ENCODE results near the gene GABBR2. TPM values are rescaled to one million over a fixed set of nuclear protein-coding genes. Genes with fewer than 3 reads are reported as not detected.

GABBR2 gene
- total RNA-seq, 2 donors from 2014 or later = not detected

DNA sequence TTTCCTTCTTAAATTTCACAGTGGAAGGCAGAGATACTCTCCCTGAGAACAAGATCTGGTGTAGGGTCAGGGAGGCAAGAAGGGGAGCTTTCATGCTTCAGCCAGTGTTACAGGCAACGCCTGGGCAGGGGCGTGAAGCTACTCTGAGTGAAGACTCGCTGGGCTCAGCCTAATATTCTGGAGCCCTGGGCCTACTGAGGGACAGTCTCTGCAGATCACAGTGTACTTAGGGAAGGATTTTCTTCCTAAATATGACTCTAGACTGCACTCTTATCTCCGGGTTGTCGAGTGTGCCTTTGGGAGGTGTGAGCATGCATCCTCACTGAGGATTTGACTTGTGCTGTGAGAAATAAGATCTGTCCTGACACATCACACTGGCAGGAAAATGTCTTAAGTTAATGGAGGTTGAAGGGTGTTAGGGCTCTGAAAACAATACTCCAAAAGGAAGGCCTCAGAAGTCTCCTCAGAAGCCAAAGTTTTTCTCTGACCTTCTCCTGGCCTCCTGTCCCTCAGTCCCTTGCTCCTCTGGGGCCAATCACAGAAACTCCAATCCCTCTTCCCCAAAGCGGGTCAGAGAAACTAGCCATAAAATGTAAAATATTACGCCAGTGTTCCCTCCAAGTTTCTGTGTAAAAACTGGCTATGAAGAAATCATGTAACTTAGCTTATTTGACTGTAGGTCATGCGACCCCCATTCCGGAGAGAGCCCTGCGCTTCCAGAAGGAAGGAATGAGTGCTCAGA lies 296.5 kb downstream of the GABBR2 start:
- DNase-seq = no peak
- ATAC-seq = no peak
- intact Hi-C loops (cut with DNase I, micrococcal nuclease) = no loop called here

DNA sequence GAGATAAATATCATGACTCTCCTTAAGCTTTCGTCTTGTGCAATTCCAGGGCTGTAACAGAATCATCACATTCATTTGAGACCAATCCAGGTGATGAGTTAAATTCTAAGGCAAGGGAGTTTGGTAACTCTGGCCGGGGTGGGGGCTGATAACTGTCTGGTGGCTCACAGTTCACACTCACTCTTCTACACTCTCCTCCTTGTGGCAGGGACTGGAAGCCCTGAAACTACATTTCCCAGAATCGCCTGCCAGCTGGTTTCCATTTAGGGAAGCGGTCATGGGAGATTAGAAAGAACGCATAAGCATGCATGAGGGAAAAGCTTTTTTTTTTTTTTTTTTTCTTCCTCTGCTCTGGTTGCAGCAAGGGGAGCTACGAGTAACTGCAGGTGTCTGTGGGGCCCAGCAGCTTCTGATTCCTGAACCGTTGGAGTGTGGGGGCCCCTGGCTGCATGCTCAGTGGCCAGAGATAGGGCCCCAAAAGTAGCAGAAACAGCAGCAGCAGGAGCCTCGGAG lies 298.5 kb downstream of the GABBR2 start:
- peak in 1 of 2 donors; percentile 10 for DNase-seq
- ATAC-seq = no peak
- intact Hi-C loops (cut with DNase I, micrococcal nuclease) = no loop called here

DNA sequence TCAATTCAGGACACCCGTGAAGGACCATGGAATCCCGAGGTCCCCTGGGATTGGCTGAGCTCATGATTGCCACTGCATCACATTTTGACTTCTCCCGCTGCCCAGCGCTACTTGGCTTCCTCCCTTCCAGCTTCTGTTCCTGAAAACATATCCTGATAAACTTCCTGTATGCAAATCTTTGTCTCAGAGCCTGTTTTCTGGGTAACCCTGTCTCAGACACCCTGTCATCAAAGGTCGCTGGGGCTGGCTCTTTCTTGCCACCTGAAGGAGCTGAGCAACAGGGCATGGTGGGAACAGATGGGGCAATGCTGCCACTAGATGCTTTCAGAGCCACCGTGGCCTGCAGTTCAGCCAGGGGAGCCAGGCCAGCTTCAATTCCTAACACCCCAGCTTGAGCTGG lies 299.0 kb downstream of the GABBR2 start:
- intact Hi-C loops (cut with DNase I, micrococcal nuclease) = no loop called here
- DNase-seq (peak in 1 of 2 donors; percentile 9), ATAC-seq (no peak)

DNA sequence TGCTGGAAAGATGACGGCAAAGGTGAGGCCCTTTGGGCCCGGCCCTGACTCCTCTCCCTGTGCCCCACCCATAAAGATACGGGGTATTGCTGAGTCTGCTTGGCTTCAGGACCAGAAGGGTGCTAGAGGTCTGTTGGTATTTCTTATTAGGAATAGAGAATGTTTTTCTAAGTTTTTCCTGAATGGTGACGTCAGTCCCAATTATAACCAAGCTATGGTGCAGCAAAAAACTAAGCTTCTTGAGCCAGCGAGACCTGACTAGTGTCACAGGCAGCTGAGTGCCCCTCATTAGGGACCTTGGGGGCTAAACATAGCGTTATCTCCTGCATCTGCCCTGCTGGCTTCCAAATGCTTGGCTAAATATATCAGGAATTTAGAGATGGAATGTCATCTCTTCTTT lies 302.3 kb downstream of the GABBR2 start:
- ATAC-seq = no peak

DNA sequence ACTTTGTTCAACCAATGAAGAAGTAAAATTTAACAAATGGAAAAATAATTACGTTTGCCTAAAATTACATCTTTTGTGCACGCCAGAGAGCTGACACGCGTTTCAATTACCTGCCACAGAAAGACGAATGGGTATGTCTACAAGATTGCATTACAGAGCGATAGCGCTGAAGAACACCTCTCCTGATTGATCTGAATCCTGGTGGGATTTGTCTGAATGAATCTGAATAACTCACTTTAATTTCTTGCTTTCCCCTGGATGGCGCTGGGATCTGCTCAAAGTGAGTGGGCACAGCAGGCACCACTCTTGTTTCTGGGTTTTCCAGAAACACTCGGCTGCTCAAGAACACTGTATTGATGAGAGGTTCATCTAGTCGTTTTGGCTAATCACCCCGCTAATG lies 304.5 kb downstream of the GABBR2 start:
- ATAC-seq (no peak), DNase-seq (no peak)
- intact Hi-C loops (cut with DNase I, micrococcal nuclease) = no loop called here

More for the DNA sequence above, 302.3 kb downstream of the GABBR2 start:
- DNase-seq = no peak
- intact Hi-C loops (cut with DNase I, micrococcal nuclease) = no loop called here

DNA sequence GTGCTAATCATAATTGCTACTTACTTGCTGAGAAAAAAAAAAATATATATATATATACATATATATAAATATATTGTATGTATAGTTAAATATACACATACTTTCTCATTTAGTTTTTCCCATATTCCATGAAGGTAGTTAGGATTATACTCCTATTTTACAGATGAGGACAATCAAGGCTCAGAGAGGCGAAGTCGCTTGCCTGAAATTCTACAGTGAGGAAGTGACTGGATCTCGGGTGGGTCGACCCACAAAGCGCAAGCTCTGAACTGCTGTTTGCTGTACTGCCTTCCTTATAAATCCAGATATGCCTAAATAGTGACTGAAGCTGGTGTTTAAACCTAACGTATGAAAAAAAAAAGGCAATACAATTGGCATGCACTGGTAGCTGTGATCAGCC lies 305.0 kb downstream of the GABBR2 start:
- no peak for DNase-seq
- intact Hi-C loops (cut with DNase I, micrococcal nuclease) = no loop called here

DNA sequence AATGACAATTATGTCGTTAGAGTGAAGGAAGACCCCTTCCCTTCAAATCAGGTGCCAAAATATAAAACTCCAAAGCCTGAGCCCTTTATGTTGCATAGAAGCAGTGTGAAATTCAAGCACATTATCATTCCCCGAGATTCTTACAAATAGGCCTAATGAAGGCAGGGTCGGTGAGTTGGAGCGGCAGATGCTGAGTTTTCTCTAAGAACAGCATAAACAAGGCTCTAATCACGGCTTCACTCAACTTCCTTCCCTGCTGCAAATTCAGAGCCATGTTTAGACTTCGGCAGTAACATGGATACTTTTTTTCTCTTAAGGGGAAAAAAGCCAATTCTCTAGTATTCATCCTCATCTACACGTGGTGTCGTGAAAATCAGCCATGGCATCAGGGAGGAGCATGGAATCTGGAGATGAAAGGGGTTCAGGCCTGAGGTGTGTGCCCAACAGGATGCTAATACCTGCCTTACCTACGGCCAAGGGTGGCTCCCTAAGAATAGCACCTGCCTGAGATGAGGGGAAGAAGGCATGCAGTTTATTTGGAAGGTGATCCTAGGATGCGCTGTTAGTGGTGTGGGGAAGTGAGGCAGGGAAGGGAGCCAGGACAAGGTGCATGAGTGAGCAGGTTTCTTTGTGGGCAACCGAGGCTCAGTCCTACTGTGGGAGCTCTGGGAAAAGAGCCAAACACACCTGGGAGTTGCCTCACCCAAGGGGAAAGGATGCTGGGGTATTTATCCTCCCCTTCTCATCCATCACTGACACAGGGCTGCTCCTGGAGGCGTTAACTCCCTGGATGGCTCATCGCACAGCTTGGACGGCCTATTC lies 306.5 kb downstream of the GABBR2 start:
- no peak for ATAC-seq
- intact Hi-C loops (cut with DNase I, micrococcal nuclease) = no loop called here
- no peak for DNase-seq

More for the DNA sequence above, 305.0 kb downstream of the GABBR2 start:
- no peak for ATAC-seq

DNA sequence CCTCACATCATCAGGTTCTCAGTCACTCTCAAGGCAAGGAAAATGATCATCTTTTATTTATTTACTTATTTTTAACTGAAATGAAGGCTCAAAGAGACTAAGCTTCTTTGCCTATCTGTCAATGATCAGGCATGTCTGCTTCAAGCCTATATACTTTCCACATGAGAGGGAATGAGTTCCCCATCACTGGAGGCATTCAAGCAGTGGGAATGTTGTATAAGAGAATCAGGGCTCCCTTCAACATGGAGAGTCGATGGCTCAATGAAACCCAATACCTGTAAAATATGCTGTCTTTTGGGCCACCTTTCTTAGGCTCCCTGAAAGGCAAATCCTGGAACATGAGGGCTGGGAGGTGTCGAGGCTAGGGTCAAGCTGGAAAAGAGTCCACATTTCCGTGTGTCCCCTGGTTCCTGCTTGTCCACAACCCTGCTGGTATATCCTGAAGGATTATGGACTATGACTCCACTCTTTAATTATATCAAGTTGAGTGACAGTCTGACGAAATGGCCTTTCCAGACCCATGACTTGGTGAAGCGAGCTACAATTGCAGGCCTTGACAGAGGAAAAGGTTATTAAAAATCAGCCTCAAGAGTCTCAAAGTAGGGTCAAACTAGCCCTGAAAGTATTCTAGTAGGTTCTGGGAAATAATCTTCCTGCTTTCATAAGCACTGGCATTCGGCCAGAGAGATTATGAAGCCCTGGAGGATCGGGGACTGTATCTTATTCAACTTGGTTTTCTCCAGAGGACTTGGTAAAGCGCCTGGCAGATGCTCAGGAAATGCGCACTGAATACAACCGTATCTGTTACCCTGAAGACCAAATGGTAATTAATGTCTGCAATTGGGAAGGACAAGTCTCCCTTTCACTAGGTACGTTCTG lies 307.4 kb downstream of the GABBR2 start:
- intact Hi-C loops (cut with DNase I, micrococcal nuclease) = no loop called here
- no peak for ATAC-seq
- DNase-seq = no peak

DNA sequence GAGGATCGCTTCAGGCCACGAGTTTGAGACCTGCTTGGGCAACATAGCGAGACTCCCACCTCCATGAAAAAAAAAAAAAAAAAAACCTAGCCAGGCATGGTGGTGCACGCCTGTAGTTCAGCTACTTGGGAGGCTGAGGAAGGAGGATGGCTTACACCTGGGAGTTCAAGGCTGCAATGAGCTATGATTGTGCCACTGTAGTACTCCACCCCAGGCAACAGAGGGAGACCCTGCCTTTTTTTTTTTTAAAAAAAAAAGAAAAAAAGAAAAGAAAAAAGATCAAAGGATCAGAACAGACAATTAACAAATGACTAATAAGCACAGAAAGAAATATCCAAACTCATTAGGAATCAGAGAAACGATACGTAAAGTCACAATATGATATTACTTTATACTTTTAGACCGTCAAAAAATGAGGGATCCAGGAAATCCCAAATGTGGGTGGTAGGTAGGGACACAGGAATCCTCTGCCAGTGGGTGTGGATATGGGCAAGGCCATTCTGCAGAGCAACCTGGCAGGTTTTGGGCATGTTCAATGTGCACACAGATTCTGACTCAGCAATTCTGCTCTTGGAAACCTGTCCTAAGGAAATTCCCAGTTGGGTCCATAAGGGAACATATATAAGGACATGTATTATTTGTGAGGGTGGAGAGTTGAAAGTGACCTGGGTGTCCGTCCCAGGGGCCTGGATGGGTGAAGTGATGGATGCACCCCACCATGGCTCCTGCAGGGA lies 308.6 kb downstream of the GABBR2 start:
- intact Hi-C loops (cut with DNase I, micrococcal nuclease) = no loop called here

DNA sequence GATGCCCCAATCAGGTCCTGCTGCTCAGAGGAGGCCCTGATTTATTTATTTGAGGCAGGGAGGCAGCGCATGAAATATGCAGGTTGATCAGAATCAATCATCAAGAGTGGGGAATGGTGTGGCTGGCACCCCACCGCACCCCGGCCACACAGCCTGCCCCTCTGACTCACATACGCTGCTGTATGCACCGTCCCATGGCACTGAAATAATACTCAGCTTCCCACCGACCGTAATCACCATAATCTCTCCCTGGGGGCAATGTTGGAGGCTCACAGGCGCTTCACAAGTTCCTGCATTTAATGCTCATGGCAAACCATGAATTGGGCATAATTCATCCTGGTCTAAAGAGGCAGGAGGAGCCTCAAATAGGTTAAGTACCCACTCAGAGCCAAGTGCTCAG lies 312.1 kb downstream of the GABBR2 start:
- ATAC-seq (no peak), DNase-seq (no peak)
- intact Hi-C loops (cut with DNase I, micrococcal nuclease) = no loop called here

More for the DNA sequence above, 308.6 kb downstream of the GABBR2 start:
- DNase-seq (no peak), ATAC-seq (no peak)

DNA sequence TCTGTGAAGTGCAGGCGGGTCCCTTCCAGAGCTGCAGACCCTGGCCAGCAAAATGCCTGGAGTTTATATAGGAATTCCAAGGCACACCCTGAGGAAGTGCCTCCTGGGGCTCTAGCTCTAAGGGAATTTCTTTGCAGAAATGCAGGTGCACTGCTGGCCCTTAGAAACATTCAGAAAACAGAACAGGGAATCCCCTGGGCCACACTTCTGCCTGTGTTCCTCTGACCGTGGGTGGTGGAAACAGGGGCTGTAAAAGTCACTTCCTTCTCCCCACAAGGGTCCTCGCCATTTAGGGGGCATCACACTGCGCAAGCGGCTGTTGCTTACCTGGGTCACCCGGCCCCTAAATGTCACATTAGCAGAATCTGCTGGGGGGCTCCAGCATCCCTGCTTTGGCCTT lies 312.5 kb downstream of the GABBR2 start:
- no peak for DNase-seq
- ATAC-seq = no peak
- intact Hi-C loops (cut with DNase I, micrococcal nuclease) = no loop called here

DNA sequence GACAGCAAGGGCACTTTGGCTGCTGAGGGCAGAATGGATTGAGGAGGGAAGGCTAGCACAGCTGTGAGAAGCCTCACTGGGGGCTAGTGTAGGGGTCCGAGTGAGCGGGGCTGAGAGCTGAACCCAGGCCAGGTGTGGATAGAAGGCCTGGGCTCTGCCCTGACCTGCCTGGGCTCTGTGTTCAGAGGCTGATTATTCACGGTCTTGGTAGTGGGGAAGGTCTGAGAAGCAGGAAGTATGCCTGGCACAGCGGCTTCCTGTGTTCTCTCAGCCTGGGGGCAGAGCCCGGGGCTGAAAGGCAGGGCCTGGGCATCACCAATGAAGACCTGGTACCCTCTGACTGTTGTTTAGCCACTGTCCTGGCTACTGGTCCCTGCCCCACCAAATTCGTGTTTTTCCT lies 316.9 kb downstream of the GABBR2 start:
- DNase-seq (no peak), ATAC-seq (no peak)
- intact Hi-C loops (cut with DNase I, micrococcal nuclease) = no loop called here

DNA sequence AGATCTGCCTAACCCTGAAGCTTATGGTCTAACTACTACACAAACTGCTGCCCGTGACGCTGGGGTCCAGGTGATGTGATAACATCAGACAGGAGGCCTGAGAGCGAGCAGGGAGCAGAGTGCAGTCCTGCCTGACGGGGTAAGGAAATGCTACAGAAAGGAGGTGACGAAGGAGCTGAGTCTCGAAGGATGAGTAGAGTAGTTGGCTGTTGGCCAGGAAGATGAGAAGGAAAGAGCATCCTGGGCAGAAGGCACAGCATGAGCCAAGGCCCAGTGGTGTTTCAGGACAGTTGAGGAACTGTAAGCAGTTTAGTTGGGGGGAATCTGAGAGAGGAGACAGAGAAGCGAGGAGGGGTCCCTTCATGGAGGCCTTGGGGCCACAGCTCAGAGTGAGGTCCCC lies 317.3 kb downstream of the GABBR2 start:
- ATAC-seq = no peak
- intact Hi-C loops (cut with DNase I, micrococcal nuclease) = no loop called here
- no peak for DNase-seq

DNA sequence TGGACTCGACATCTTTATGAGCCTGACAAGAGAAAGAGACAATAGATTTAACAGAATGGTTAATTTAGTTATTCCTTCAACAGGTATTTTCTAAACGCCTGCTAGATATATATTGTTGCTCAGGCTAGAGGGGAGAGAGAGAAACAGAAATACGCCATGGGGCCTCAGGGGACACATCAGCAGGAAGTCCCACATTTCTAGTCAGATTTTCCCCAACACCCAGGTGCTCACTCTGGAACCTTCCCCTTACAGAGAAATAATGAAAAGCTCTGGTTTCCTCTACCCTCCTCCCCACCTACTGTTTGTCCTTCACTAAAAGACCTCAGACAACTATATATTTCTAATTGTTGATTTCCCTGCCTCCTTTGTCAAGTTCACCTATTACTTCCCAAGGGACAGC lies 323.0 kb downstream of the GABBR2 start:
- no peak for DNase-seq
- no peak for ATAC-seq
- intact Hi-C loops (cut with DNase I, micrococcal nuclease) = no loop called here

DNA sequence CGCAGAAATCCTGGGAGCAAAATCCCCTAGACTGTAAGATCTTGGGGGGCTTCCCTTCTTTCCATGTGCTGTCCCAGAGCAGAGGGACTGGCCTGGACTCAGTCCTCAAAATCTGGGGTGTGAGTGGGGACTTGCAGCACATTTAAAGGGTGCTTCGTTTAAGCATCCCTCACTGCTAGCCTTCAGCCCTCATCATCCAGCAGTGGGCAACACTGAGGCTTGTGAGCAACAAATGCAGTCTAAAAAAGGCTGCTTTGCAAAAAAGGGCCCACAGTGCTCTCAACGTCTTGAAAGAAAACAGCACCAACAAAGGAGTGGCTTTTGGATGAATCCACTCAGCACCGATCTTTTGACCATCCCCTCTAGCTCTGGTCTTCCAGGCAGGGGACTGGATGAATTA lies 325.0 kb downstream of the GABBR2 start:
- intact Hi-C loops (cut with DNase I, micrococcal nuclease) = no loop called here
- ATAC-seq (no peak), DNase-seq (no peak)

DNA sequence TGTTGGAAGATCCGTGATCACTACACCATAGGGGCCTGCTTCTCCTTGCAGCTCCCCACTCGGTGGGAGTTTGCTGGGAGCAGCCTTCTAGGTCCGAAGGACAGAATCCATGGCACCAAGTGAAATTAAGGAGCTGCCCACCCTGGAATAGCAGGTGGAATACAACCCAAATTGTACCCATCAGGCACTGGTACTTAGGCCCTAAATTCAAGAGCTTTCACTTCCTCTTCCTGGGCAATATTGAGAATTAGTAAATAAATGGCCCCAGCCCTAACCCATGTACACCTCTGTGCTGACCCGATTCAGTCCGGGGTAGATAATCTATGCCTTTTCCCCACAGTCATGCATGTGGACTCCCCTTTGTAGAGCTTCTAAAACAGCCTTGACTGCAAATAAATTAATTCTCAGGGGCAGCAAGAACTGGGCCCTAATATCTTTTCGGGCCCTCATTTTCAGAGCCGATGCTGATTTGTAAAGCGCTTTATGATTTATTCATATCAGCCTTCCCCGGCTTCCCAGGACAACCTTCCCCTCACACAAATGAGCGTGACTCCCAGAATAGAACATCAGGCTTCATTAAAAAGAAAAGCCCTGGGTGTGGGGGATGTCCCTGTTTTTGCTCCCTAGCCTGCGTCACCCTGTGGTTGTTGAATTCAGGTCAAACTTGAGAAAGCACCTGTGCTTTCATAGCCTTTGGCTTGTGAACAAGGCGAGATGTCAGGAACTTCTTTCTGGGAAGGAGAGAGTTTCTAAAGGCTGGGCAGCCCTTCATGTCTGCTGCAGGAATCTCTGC lies 327.2 kb downstream of the GABBR2 start:
- DNase-seq (no peak), ATAC-seq (no peak)
- intact Hi-C loops (cut with DNase I, micrococcal nuclease) = no loop called here

DNA sequence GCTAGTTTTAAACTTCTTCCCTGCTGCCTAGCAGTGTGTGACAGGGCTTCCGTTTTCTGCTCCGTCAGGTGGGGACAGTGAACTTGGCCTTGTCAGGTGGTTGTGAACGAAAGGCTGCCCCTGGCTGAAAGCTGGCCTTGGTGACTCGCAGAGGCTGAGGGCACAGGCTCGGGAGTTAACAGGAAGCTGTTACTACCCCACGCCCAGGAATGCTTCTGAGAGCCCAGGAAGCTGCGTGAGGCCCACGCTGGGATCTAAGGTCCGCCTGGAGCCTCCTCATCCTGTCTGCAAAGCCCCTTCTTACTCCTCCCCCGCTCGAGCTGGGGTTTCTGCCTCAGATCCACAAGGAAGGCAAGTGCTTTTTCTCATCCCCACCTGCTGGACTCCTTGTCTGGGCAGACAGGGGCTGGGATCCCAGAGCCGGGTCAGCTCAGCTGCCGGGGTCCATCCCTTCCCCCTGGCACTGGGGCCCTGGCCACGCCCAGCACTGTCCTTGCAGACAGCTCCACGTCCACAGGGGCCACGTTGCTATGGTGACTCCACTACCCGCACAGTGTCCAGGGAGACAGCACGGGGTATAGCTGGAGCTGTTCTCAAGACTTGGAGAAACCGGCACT lies 328.6 kb downstream of the GABBR2 start:
- peak; percentile 41 for ATAC-seq
- intact Hi-C loops (cut with DNase I, micrococcal nuclease) = no loop called here
- no peak for DNase-seq

Data from left colon (tissue), 2 donors.